ENCODE measurements around the gene CPT1A.

CPT1A gene

DNA sequence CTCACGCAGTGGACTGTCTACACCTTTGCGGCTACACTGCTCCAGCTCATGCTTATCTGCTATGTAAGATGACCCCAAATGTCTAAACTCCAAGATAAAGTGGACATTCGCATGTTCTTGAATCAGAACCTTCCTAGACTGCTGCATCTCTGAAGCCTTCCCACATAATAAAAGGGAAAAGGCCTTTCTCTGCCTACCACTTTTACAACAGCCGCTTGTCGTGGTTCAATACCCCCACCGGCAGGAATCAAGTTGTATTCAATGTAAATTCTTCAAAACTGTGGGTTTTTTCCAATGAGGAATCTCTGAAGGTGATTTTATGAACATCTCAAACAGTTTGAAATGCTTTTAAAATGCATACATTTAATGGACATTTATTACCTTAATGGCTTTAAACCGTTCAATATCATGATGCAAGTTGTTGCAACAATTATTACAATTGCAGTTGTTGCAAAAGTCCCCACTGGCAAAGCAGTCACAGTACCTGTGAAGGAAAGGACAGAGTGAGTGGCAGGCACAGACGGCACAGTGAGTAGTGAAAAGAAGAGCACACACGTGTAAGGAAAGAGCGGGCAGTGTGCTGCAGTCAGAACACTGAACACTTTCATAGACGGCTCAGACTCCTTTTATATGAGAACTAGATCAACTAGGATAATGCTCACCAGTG, 126.1 kb downstream of the CPT1A start:
- H3K27ac ChIP-seq = no peak overlapping the region
- TF ChIP-seq, protein P1, sequence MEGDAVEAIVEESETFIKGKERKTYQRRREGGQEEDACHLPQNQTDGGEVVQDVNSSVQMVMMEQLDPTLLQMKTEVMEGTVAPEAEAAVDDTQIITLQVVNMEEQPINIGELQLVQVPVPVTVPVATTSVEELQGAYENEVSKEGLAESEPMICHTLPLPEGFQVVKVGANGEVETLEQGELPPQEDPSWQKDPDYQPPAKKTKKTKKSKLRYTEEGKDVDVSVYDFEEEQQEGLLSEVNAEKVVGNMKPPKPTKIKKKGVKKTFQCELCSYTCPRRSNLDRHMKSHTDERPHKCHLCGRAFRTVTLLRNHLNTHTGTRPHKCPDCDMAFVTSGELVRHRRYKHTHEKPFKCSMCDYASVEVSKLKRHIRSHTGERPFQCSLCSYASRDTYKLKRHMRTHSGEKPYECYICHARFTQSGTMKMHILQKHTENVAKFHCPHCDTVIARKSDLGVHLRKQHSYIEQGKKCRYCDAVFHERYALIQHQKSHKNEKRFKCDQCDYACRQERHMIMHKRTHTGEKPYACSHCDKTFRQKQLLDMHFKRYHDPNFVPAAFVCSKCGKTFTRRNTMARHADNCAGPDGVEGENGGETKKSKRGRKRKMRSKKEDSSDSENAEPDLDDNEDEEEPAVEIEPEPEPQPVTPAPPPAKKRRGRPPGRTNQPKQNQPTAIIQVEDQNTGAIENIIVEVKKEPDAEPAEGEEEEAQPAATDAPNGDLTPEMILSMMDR (conservative IDR thresholded peaks at IDR 0.05) = no peak
- no peak for TF ChIP-seq ZFX (IDR thresholded peaks at IDR 0.05)

DNA sequence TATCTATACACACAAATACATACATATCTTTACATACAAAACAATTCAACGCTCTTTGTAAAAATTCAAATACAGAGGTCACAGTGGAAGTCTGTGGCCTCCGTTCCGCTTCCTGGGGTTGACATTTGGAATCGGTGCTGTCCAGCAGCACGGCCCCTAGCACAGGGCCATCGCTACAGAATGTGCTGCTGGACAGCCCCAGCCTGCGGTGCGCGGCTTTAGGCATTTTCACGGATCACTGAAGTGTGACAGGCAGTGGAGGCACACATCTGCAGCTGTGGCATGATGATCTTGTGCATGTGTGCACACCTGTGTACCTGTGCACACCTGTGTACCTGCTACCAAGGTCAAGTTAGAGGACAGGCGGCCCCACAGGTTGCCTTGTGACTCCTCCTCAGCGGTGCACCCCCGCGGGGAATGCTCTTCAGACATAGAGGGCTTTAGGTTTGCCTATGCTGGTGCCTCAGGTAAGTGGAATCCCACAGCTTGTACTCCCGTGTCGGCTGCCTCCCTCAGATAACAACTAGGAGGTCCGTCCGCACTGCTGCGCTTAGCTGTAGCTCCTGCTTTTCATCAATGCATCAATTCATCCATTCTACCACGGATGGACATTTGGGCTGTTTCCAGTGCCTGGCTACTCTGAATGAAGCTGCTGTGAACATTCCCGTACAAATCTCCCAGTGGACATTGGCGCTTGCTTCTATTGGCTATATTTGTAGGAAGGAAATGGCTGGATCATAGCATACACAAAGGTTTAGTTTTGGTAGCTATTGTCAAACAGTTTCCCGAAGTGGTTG, 127.5 kb downstream of the CPT1A start:
- no peak overlapping the region for H3K27ac ChIP-seq
- TF ChIP-seq, protein P1 (conservative IDR thresholded peaks at IDR 0.05) = no peak
- TF ChIP-seq ZFX (IDR thresholded peaks at IDR 0.05) = no peak

DNA sequence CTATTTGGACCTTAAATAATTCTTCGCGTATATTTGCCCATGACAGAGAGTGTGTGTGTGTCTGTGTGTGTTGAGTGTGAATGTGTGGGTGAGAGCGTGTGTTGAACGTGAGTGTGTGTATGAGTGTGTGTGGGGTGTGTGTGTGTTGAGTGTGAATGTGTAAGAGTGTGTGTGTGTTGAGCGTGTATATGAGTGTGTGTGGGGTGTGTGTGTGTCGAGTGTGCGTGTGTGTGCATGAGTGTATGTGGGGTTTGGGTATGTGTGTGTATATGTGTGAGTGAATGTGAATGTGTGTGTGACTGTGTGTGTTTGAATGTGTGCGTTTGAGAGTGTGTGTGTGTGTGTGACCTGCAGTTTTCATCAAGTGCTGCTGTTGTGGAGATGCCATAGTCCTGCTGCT, 130.6 kb downstream of the CPT1A start:
- TF ChIP-seq ZFX (IDR thresholded peaks at IDR 0.05) = no peak
- TF ChIP-seq, protein P1 (conservative IDR thresholded peaks at IDR 0.05) = no peak

DNA sequence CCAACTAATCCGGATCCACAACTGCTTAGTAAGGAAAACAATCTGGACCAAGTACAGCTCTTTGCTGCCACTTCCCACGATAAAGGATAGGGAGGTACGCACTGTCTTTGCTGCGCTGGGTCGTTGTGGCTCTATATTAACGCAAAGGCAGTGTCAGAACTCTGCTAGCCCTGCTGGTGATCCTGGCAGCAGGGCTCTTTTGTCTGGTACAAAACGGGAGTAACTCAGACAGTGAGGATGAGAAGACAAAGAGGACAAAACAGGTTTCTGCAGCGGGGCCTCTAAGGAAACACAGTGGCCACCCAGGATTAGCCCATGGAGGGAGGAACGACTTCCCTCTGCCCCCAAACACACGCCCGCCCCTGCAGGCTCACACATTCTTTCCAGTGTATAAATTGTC, 131.3 kb downstream of the CPT1A start:
- H3K27ac ChIP-seq = no peak overlapping the region
- TF ChIP-seq, protein P1 (conservative IDR thresholded peaks at IDR 0.05) = no peak
- TF ChIP-seq ZFX (IDR thresholded peaks at IDR 0.05) = no peak

More for the DNA sequence above, 130.6 kb downstream of the CPT1A start:
- no peak overlapping the region for H3K27ac ChIP-seq

DNA sequence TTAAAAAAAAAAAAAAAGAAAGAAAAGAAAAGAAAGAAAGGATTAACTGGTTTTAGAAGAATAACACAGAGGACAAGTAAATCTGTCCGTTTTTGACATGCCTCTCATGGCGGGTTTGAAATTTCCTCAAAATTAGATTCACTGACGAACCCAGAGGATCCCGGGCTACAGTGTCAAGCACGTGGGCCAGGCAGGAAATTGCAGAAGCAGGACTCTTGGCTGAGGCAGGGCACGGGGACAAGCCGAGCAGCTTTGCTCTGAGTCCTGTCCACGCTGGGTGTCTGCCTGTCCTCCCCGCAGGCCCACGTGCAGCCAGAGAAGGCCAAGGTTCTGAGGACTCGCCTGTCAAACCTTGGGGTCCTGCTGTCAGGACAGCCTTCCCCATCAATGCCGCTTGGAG, 132.7 kb downstream of the CPT1A start:
- TF ChIP-seq ZFX (IDR thresholded peaks at IDR 0.05) = no peak
- TF ChIP-seq, protein P1 (conservative IDR thresholded peaks at IDR 0.05) = no peak
- no peak overlapping the region for H3K27ac ChIP-seq

DNA sequence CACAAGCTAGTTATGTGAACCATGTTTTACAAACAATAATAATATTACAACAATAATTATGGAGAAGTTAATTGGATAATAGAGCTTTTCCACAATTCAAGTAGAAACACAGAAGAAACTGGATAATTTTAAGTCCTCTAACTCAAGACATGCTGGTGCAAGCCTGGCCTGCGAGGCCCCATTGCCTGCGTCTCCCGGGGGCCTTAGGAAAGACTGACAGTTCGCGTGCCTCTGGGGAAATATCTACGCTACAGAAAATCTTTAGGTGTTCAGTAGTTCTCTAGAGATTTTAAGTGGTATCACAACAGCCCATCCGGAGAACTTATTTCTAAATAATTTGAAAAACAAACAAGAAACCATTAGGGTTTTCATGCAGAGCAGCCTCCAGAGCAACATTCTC, 134.2 kb downstream of the CPT1A start:
- TF ChIP-seq, protein P1 (conservative IDR thresholded peaks at IDR 0.05) = no peak
- no peak for TF ChIP-seq ZFX (IDR thresholded peaks at IDR 0.05)
- H3K27ac ChIP-seq = no peak overlapping the region

DNA sequence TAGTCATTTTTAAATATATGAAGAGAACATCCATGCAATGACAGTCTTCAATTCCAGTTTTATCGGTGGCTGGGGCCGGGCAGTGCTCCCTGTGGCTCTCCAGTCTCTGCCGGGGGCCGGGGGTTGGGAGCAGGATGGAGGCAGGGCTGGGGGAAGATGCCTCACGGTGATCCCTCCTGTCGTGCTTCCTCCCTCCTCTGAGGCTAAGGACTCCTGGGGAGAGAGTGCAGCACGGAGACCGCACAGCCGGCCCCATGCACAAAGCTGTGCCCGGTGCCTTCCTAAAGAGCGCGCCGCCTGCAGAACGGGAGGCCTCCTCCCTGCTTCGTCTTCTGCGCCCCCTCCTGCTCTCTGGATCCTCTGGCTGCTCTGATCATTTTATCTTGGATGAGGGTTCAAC, 136.8 kb downstream of the CPT1A start:
- H3K27ac ChIP-seq = no peak overlapping the region
- TF ChIP-seq, protein P1 (conservative IDR thresholded peaks at IDR 0.05) = no peak
- TF ChIP-seq ZFX (IDR thresholded peaks at IDR 0.05) = no peak

Data from C4-2B (cell line).